HEK293 (cell line): ENCODE results near the gene KIAA1755.

Experiments
- KLF8 ChIP-seq: fragments of 450-650 bp; formaldehyde crosslinking; IDR thresholded peaks from 2 replicates; pipeline ENCODE4 v1.5.1; 2016; ENCODE audit warnings: missing biosample characterization, missing genetic modification characterization
- YY1 ChIP-seq: fragments of 450-650 bp; formaldehyde crosslinking; IDR thresholded peaks from 2 replicates; pipeline ENCODE4 v1.5.1; 2018; ENCODE audit warnings: missing biosample characterization, missing genetic modification characterization
- ZNF302 ChIP-seq: fragments of 450-650 bp; formaldehyde crosslinking; IDR thresholded peaks from 2 replicates; pipeline ENCODE4 v1.5.1; 2016; ENCODE audit warnings: missing biosample characterization, missing genetic modification characterization, low read depth
- ZNF660 ChIP-seq: fragments of 450-650 bp; IDR thresholded peaks from 2 replicates; pipeline ENCODE4 v1.5.1; 2018; ENCODE audit warnings: missing biosample characterization, mild to moderate bottlenecking, missing genetic modification characterization
- TF ChIP-seq, protein P1 (sequence below): fragments of 450-650 bp; formaldehyde crosslinking; IDR thresholded peaks from 2 replicates; pipeline ENCODE4 v1.5.1; 2016; ENCODE audit warnings: missing biosample characterization, missing genetic modification characterization
- TF ChIP-seq, protein P2 (sequence below): fragments of 450-650 bp; formaldehyde crosslinking; IDR thresholded peaks from 2 replicates; pipeline ENCODE4 v1.5.1; 2016; ENCODE audit warnings: missing biosample characterization, missing genetic modification characterization

DNA sequence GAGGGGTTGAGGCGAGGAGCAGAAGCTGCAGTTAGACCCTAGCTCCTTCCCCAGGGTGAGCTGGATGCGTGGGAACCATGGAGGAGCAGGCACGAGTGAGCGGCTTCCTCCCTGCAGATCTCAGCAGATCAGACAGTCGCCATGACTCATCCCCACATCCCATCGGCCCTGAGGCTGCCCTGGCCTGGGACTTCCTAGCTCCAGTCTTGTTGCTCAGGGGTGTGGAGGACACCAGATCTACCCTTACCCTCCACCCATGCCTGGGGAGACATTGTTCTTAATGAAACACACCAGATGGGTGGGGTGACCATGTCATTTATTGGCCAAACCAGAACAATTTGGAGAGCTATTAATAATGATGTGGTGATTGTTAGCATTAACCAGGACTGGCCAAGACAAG is 59.2 kb downstream of the KIAA1755 start:
- TF ChIP-seq, protein P1, sequence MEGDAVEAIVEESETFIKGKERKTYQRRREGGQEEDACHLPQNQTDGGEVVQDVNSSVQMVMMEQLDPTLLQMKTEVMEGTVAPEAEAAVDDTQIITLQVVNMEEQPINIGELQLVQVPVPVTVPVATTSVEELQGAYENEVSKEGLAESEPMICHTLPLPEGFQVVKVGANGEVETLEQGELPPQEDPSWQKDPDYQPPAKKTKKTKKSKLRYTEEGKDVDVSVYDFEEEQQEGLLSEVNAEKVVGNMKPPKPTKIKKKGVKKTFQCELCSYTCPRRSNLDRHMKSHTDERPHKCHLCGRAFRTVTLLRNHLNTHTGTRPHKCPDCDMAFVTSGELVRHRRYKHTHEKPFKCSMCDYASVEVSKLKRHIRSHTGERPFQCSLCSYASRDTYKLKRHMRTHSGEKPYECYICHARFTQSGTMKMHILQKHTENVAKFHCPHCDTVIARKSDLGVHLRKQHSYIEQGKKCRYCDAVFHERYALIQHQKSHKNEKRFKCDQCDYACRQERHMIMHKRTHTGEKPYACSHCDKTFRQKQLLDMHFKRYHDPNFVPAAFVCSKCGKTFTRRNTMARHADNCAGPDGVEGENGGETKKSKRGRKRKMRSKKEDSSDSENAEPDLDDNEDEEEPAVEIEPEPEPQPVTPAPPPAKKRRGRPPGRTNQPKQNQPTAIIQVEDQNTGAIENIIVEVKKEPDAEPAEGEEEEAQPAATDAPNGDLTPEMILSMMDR (tag by site-specific recombination) = no peak
- TF ChIP-seq YY1 (tag by site-specific recombination) (no peak), KLF8 (tag by site-specific recombination) (no peak), ZNF302 (no peak), ZNF660 (no peak)
- TF ChIP-seq, protein P2, sequence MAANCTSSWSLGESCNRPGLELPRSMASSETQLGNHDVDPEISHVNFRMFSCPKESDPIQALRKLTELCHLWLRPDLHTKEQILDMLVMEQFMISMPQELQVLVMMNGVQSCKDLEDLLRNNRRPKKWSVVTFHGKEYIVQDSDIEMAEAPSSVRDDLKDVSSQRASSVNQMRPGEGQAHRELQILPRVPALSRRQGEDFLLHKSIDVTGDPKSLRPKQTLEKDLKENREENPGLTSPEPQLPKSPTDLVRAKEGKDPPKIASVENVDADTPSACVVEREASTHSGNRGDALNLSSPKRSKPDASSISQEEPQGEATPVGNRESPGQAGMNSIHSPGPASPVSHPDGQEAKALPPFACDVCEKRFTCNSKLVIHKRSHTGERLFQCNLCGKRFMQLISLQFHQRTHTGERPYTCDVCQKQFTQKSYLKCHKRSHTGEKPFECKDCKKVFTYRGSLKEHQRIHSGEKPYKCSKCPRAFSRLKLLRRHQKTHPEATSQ = no peak
